Transverse colon (tissue), 4 donors: ENCODE measurements around the gene CARMIL1. TPM values are rescaled to one million over a fixed set of nuclear protein-coding genes. Genes with fewer than 3 reads are reported as not detected.

Experiments used
- DNase-seq: peaks from one replicate; pipeline ENCODE4 v3.0.0-alpha.2; 2019
- H3K27ac ChIP-seq, 4 donors: fragments of 200-600 bp; sonication (generic); 2 replicates each; pipeline ENCODE4 v1.5.1; 2016 to 2018; ENCODE audit warnings: inconsistent platforms in 4 of 4
- H3K27me3 ChIP-seq: fragments of 200-600 bp; sonication (generic); 2 replicates; pipeline ENCODE4 v1.5.1; 2017; ENCODE audit warnings: inconsistent platforms
- H3K36me3 ChIP-seq, 4 donors: fragments of 200-600 bp; sonication (generic); 2 replicates each; pipeline ENCODE4 v1.5.1; 2017 to 2019; ENCODE audit warnings: inconsistent platforms in 4 of 4
- H3K4me1 ChIP-seq, 4 donors: fragments of 200-600 bp; sonication (generic); 2 replicates each; pipeline ENCODE4 v1.5.1; 2017 to 2020; ENCODE audit warnings: inconsistent platforms in 4 of 4
- H3K4me3 ChIP-seq, 4 donors: fragments of 200-600 bp; sonication (generic); 1 replicate in 1 of 4; 2 replicates in 3 of 4; pipeline versions ENCODE4 v1.5.1 to v1.6.1; 2017 to 2019; ENCODE audit warnings: inconsistent platforms in 4 of 4
- H3K9me3 ChIP-seq, 2 donors: fragments of 200-600 bp; sonication (generic); 2 replicates each; pipeline ENCODE4 v1.5.1; 2017 to 2019; ENCODE audit warnings: inconsistent platforms in 2 of 2
- CTCF ChIP-seq, 5 experiments: fragments of 200-600 bp in 3 of 5; fragments of 450-650 bp in 2 of 5; sonication (generic) in 3 of 5; IDR thresholded peaks; 1 replicate in 2 of 5; 2 replicates in 3 of 5; pipeline ENCODE4 v1.5.1; 2016 to 2017; ENCODE audit warnings: antibody characterized with exemption in 5 of 5, inconsistent platforms in 3 of 5, mild to moderate bottlenecking in 2 of 5, moderate library complexity in 1 of 5
- EP300 ChIP-seq: sonication (generic); formaldehyde crosslinking; IDR thresholded peaks from one replicate; pipeline ENCODE4 v1.6.1; 2017; ENCODE audit warnings: antibody characterized with exemption, low read depth
- POLR2A ChIP-seq: fragments of 450-650 bp; IDR thresholded peaks from one replicate; pipeline ENCODE4 v1.6.1; 2016; ENCODE audit warnings: antibody characterized with exemption, mild to moderate bottlenecking, moderate library complexity
- POLR2AphosphoS5 ChIP-seq, 3 donors: sonication (generic); formaldehyde crosslinking; IDR thresholded peaks; one replicate each; pipeline ENCODE4 v1.6.1; 2016; ENCODE audit warnings: antibody characterized with exemption in 3 of 3
- WGBS, 2 donors: methylation state at CpG; one replicate each; pipeline ENCODE4 v1.1.5; 2018; ENCODE audit warnings: low coverage in 1 of 2; 5-methylcytosine and 5-hydroxymethylcytosine counted together
- in situ Hi-C, 4 donors: fragments of 200-750 bp; cut with MboI; loops; one replicate each; pipeline versions ENCODE4 v1.15.0 to v1.15.1; 2017; ENCODE audit warnings: low sequenced_read_pairs in 3 of 4, low pct_ligation_motif_present in 1 of 4, low pct_unique_long_range_greater_than_20kb in 1 of 4
- intact Hi-C: fragments of 100-400 bp; cut with DNase I; formaldehyde crosslinking; loops from one replicate; pipeline ENCODE4 v1.15.1; 2023; ENCODE audit warnings: low total_unique reads
- total RNA-seq, 4 donors: library from RNA; depleted of rRNA; stranded (reverse); fragments of >200 nt; gene quantifications; one replicate each; pipeline ENCODE4 v1.1.0, GENCODE V29; 2016

The CARMIL1 gene
- total RNA-seq, 4 donors from 2014 or later: 25.1 to 93.5 (median 61.0) TPM

- in situ Hi-C loops: no loop called here
- H3K27me3 ChIP-seq: no peaks in the 10 kb centered on the region
- no peaks in the 10 kb centered on the region for H3K36me3 ChIP-seq
- no peak for DNase-seq
- H3K27ac ChIP-seq: no peak overlapping the region
- H3K9me3 ChIP-seq: no peaks in the 10 kb centered on the region
- intact Hi-C loops: no loop called here
- no peak for TF ChIP-seq POLR2AphosphoS5 (IDR thresholded peaks at IDR 0.05)
- TF ChIP-seq CTCF (IDR thresholded peaks at IDR 0.05): peak in 1 of 5 experiments; percentile 21
- no peaks in the 10 kb centered on the region for H3K4me1 ChIP-seq
- H3K4me3 ChIP-seq: no peak overlapping the region
Measured at GRCh38 chr6:25469797-25470388, 190.7 kb downstream of the CARMIL1 start.

- 96% methylated on average over 3 of the region's 3 CpGs for WGBS, 2 donors
- in situ Hi-C loops: no loop called here
- H3K4me1 ChIP-seq: no peaks in the 10 kb centered on the region
Measured at GRCh38 chr6:25472306-25472705, 193.1 kb downstream of the CARMIL1 start.

GRCh38 chr6:25472906-25473305, 193.7 kb downstream of the CARMIL1 start:
- H3K27ac ChIP-seq: no peak overlapping the region
- WGBS, 2 donors: 81% methylated on average over 3 of the region's 3 CpGs; no CpG with 5 or more reads in 1 of the 2 donors
- H3K9me3 ChIP-seq: no peaks in the 10 kb centered on the region
- intact Hi-C loops (no loop called here), in situ Hi-C loops (no loop called here)
- no peaks in the 10 kb centered on the region for H3K4me1 ChIP-seq
- TF ChIP-seq EP300: no peak
- TF ChIP-seq POLR2A: no peak
- no peak for TF ChIP-seq CTCF (IDR thresholded peaks at IDR 0.05)
- no peak for TF ChIP-seq POLR2AphosphoS5 (IDR thresholded peaks at IDR 0.05)
- no peak for DNase-seq
- no peaks in the 10 kb centered on the region for H3K27me3 ChIP-seq
- H3K4me3 ChIP-seq: no peak overlapping the region
- H3K36me3 ChIP-seq: no peaks in the 10 kb centered on the region

More at GRCh38 chr6:25472306-25472705, 193.1 kb downstream of the CARMIL1 start:
- no peak for DNase-seq
- no peaks in the 10 kb centered on the region for H3K27me3 ChIP-seq
- no peak overlapping the region for H3K27ac ChIP-seq
- TF ChIP-seq POLR2AphosphoS5 (IDR thresholded peaks at IDR 0.05): no peak
- TF ChIP-seq EP300: no peak
- no peak for TF ChIP-seq POLR2A
- no peak for TF ChIP-seq CTCF (IDR thresholded peaks at IDR 0.05)
- intact Hi-C loops: no loop called here
- H3K9me3 ChIP-seq: no peaks in the 10 kb centered on the region
- H3K36me3 ChIP-seq: no peaks in the 10 kb centered on the region
- H3K4me3 ChIP-seq: no peak overlapping the region

GRCh38 chr6:25473447-25473846, 194.3 kb downstream of the CARMIL1 start:
- Histone ChIP-seq H3K9me3 (no peaks in the 10 kb centered on the region), H3K36me3 (no peaks in the 10 kb centered on the region), H3K4me1 (no peaks in the 10 kb centered on the region), H3K27ac (no peak overlapping the region), H3K27me3 (no peaks in the 10 kb centered on the region), H3K4me3 (no peak overlapping the region)
- WGBS, 2 donors: 53 to 73% methylated on average over 3 of the region's 3 CpGs
- DNase-seq: no peak
- TF ChIP-seq CTCF (IDR thresholded peaks at IDR 0.05): no peak
- no peak for TF ChIP-seq POLR2AphosphoS5 (IDR thresholded peaks at IDR 0.05)
- in situ Hi-C loops (no loop called here), intact Hi-C loops (no loop called here)
